HS-27A (cell line): ENCODE data around the gene ADAMTS18.

Source experiments
- DNase-seq: peaks from one replicate; pipeline ENCODE4 v3.0.0-alpha.2; 2012; ENCODE audit warnings: low read depth, missing footprints

ADAMTS18 gene

GRCh38 chr16:77387815-77388209 is 47.0 kb downstream of the ADAMTS18 start:
- DNase-seq = no peak

DNA sequence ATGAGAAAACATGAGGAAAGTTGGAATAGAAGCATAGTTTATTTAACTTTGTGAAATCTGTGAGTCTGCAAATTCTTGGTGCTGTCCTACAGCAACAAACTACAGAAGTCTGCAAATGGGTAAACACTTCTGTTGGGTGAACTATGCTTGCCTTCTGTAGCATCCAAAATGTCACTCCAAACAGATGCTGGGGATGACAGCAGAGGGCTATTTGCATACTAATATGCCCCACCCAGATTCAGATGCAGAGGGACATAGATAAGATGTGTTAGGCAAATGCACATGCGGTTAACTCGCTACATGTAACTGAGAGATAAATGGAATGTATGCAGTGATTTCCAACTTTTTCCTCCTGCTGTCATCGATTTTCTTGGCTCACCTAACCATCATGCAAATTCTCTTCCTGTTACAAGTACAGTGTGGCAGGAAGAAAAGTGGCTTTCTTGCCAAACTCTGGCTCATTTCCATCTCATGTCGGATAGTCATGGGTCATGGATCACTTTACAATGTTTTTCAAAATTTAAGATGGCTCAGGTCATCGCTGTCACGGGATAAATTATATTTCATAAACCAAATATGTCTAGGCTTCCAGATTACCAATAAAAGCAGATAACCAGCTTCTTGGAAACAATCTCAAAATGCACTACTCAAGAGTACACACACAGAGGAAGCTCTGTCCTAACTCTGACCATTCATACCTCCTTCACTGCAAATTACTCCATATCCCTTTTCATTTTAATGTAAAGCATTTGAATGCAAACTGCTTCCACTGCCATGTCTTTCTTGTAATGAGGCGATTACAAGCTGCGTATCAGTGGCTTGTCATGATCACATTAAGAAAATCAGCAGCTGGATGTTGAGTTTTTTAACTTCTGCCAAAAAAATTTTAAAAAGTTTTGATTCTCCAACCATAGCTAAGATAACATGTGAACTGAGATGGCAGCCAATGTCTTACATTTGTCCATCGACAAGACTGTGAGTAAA is 47.7 kb downstream of the ADAMTS18 start:
- no peak for DNase-seq

GRCh38 chr16:77385481-77385880 is 49.4 kb downstream of the ADAMTS18 start:
- DNase-seq = no peak

DNA sequence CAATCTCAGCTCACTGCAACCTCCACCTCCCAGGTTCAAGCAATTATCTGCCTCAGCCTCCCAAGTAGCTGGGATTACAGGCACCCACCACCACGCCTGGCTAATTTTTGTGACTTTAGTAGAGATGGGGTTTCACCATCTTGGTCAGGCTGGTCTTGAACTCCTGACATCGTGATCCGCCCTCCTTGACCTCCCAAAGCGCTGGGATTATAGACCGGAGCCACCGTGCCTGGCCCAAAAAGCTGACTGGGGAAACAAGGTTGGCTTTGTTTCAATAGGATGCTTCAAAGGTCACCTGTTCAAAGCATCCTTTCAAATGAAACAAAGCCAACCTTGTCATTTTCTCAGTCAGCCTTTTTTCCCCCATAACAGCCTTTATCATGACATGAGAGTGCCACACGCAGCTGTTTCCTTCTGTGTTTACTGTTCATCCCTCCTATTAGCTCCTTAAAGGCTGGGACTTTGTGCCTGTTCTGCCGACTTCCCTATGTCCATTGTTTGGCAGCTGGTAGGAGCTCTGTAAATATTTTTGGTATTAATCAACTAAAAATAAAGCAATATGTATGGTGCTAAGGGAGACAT is 51.1 kb downstream of the ADAMTS18 start:
- no peak for DNase-seq

DNA sequence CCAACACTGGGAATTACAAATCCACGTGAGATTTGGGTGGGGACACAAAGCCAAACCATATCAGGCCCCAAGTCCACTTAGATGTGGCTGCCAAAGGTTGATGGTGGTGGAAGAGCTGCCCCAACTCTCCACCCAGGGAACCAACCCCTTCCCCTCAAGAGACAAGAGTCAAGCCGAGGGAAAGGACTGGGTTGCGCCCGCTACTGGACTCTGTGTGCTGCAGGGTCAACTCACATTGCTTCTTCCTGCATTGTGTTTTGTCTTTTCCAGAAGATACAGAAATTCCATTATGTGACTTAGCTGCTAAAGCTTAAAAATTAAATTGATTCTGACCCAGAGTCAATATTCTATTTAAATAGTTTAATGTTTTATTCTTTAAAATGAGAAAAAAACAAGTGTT is 58.5 kb downstream of the ADAMTS18 start:
- no peak for DNase-seq

- no peak for DNase-seq
These were observed 59.4 kb downstream of the ADAMTS18 start for GRCh38 chr16:77375396-77375795.

GRCh38 chr16:77374384-77374783 is 60.5 kb downstream of the ADAMTS18 start:
- no peak for DNase-seq

DNA sequence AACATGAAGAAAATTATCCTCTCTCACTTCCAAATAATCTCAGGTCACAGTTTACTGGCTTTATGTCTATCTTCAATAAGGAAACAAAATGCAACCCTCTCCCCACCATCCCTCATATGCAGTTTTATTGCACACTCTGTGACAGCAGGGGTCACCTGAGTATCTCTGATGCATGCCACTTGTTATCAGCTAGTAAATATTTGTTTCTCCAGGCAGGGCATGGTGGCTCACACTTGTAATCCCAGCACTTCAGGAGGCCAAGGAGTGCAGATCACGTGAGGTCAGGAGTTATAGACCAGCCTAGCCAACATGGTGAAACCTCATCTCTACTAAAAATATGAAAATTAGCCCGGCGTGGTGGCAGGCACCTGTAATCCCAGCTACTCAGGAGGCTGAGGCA is 61.1 kb downstream of the ADAMTS18 start:
- no peak for DNase-seq

DNA sequence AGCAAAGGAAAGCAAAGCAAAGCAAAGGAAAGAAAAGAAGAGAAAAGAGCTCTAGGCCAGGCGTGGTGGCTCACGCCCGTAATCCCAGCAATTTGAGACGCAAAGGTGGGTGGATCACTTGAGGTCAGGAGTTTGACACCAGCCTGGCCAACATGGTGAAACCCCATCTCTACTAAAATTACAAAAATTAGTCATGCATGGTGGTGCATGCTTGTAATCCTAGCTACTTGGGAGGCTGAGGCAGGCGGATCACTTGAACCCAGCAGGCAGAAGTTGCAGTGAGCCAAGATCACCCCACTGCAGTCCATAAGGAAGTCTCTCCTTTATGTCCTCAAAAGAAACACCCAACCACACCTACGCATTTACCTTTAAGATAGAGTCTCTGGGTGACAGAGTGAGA is 70.1 kb downstream of the ADAMTS18 start:
- no peak for DNase-seq

DNA sequence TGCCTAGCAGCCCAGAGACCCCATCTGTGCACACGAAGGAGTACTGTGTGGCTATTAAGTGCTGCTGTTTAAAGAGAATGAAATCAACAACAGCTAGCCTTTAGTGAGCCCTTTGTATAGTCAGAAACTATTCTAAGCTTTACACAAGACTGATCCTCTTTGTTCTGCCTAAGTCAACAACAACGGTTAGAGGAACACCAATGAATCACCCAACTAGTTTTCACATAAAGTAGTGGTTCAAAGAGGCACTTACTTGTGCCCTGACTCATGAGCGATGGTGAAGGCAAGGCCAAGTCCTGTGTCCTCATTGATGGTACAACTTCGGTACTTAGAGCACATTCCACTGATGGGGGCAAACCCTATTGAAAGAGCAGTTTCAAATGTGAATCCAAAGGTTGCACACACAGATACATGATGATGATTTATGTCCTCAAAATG is 75.8 kb downstream of the ADAMTS18 start:
- peak; percentile 8 for DNase-seq

DNA sequence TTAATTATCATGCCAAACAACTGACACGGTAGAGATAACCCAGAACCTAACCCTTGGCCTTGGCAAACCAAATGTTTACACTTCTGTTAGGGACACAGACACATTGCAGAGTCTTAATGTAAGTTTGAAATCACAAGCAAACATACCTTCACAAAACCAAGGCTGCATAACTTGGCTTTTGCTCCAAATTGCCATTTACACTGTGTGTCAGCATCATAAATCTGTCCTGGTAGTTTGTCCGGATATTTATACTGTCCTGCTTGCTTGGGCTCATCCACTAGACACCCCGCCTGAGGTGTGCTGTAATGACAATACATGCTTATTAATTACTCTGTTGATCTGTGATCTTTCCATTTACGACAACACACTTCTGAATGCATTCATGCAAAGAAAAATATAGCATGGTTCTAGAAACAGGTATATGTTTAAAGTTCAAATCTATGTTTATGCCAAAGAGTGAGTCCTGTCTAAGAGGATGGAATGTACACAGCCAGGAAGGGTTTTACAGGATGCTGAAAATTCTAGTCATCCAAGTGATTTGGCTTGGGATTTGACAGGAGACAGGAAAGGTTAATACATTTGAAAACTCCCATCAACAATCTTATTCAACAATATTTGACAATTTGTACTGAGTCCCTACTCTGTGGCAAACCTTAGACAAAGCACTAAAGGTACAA is 81.1 kb downstream of the ADAMTS18 start:
- DNase-seq = no peak

- no peak for DNase-seq
These were observed 90.5 kb downstream of the ADAMTS18 start for GRCh38 chr16:77344341-77344740.

- no peak for DNase-seq
These were observed 98.2 kb downstream of the ADAMTS18 start for GRCh38 chr16:77336637-77337036.

GRCh38 chr16:77335652-77336234 is 99.1 kb downstream of the ADAMTS18 start:
- DNase-seq = no peak

DNA sequence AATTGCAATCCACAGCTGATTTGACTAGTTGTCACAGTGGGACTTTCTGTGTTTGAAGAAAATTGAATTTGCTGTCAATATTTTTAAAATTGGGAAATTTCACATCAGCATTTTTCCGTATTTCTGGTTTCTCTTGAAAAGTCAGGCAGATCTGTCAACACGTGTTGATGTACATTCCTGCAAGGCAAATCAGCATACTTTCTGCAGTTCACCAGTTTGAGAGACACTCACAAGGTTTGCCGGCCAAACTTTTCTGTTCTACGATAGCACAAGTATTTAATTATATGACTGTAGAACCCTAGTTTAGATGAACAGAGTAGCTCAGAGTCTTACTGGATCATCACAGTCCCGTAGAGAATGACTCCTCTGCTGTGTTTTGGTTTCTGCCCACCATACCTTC is 102.0 kb downstream of the ADAMTS18 start:
- no peak for DNase-seq

DNA sequence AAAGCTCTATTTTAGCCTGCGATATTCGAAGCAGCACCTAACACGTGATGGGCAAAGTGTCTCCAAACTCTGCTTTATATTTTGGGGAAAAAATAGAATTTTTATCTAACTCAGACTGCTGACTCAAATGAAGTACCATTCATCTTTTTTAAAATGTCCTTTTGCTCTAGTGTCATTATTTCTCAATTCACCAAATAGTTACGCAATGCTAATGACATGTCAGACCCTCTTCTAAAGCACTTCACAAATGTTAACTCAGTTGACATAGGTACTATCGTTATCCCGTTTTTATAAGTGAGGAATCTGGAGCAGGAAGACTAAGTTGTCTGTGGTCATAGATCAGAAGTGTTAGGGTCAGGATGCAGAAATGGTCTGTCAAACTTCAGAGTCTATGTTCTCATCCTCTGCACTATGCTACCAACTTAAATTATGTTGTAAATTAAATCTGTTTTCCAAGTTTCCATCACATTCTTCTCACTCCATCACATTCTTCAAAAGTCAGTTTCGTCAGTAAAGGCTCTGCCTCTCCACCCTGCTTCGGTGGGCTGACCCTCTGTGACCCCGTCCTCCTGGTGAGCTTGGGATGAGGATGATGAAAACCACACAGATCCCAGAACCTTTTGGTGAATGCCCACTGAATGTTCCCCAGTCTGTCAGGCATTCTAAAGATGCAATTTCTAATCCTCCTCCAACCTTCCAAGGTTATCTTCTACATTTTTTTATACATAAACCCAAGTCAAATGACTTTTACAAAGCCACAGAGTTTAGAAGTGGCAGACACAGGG is 102.8 kb downstream of the ADAMTS18 start:
- DNase-seq = no peak

DNA sequence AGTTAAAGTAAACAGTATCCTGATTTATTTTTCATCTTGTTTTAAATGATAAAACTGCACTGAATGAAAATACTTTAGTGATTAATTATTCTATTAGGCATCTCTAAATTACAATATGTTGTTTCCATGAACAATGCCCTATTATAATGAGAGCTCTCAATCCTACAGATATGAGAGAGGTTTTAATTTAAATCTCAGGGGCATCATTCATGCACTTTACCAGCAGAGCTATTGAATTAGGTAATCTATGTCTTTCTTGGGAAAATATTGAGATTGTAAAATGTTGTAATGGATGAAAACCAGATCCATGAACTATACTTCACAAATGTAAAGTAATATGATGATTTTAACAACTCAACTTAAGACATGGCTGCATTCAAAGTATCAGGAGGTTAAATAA is 103.8 kb downstream of the ADAMTS18 start:
- no peak for DNase-seq

- DNase-seq = no peak
These were observed 104.3 kb downstream of the ADAMTS18 start for GRCh38 chr16:77330332-77331042.

- DNase-seq = no peak
These were observed 106.1 kb downstream of the ADAMTS18 start for GRCh38 chr16:77328768-77329167.

GRCh38 chr16:77328274-77328673 is 106.6 kb downstream of the ADAMTS18 start:
- DNase-seq = no peak

GRCh38 chr16:77327717-77328116 is 107.1 kb downstream of the ADAMTS18 start:
- no peak for DNase-seq
